Measurements from ENCODE around the gene MT1A.

MT1A gene

GRCh38 chr16:56632156-56632847, 6.2 kb upstream of the MT1A start, which contains the start of gene MT1M:
MT1M (plus strand) TSS chr16:56632659; CDS start chr16:56632732, 73 bp downstream.
- DNase-seq = no peak

DNA sequence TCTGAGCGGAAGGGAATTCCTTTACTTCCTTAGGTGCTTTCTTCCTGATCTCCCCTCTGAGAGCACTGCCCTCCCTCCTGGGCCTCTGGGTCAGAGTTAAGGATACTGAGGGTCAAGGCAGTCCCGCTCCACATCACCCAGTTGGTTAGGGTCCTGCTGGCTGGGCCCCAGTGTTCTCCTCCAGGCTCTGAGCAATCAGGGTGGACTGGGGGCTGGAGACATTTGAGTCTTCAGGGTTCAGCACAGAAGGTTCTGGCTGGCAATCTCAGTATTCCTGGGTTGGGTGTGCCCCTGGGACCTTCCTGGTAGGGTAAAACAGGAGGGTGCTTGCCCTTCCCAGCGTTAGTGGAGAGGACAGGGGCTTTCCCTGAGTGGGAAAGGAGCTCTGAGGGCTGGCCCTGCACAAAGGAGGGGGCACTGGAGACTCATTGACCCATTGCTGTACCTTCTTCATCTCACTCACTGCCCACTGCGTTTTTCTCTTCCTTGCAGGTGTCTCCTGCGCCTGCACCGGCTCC, 5.6 kb upstream of the MT1A start:
- DNase-seq = no peak

- no peak for DNase-seq
Measured at GRCh38 chr16:56633535-56633934, 4.9 kb upstream of the MT1A start.

DNA sequence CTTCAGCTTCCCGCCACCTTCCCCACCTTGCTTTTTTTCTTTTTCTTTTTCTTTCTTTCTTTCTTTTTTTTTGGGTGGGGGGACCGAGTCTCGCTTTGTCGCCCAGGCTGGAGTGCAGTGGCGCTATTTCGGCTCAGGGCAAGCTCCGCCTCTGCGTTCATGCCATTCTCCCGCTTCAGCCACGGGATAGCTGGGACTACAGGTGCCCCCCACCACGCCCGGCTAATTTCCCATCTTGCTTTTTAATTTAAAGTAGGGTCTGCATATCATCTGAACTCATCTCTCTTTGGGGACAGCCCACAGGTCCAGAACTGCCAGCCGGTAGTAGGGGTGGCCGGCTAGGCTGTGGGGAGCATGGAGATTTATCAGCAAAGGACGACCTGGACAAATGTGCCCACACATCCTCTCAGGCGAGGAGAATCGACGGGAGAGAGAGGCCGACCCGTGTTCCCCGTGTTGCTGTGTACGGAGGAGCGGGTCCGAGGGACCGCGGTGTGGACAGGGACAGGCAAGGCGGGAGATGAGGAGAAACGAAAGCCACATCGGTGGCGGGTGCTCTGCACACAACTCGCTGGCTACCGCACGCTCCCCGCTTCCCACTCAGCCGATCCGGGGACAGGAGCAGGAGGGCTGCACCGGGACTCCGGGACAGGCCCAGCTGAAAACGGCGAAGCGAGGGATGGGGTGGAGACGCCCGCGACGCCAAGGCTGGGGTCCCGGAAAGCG, 3.6 kb upstream of the MT1A start:
- no peak for DNase-seq

GRCh38 chr16:56635441-56635967, 3.0 kb upstream of the MT1A start:
- DNase-seq = no peak

DNA sequence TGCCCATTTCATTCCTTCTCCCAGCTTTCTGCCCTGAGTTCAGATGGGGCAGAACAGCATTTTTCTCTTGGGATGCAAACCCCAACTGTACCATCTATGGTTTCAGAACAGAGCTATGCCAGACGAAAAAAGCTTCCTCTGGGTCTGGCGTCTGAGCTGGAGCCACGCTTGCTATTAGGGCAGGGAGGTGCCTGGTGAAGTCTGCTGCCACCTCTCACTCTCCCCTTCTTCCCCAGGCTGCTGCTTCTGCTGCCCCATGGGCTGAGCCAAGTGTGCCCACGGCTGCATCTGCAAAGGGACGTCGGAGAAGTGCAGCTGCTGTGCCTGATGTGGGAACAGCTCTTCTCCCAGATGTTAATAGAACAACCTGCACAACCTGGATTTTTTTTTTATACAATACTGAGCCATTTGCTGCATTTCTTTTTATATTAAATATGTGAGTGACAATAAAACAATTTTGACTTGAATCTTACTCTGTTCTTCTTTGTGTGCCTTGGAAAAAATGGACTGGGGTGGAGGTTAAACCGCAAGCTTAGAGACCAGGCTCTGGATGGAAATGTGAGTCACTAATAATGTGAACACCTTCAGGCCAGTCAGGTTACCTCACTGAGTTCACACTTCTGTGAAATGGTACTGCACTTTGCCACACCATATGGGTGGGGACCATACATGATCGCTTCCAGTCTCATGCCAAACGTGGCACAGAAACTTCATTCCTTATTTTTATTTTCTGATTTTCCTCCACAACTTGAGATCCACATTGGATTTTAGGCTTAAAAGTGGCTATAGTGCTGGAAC, 1.7 kb upstream of the MT1A start:
- no peak for DNase-seq

DNA sequence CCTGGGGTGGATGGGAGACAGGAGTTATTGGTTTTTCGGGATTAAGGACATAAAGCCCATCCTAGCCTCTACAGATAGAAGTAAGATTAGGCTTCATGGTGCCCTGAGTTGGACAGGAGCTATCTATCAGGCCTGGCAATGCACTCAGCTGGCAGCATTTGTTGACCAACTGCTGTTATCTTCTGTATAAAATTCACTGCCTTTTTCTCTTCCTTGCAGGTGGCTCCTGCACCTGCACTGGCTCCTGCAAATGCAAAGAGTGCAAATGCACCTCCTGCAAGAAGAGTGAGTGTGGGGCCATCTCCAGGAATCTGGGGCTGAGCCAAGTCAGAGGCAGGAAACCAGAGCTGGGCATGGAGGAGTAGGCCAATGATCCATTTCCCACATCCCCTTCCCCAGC, 579 bp downstream of the MT1A start:
- DNase-seq = no peak

DNA sequence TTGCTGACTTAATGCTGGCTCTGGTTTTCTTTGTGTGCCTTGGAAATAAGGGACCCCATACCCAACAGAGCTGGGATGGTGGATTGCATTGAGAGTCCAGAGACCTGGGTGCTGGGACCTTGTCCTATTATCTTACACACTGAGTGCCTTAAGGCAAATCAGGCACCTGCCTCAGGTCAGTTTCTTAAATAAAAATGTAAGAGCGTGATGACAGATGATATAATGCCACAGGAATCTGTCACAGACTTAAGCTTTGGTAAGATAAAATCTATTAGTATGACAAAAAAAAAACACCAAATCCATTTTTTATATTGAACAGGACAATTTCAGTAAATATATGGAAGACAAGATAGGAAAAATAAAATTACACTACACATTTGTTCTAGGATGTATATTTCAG, 1.6 kb downstream of the MT1A start:
- no peak for DNase-seq

- DNase-seq = no peak
Measured at GRCh38 chr16:56641166-56641565, 2.7 kb downstream of the MT1A start.

DNA sequence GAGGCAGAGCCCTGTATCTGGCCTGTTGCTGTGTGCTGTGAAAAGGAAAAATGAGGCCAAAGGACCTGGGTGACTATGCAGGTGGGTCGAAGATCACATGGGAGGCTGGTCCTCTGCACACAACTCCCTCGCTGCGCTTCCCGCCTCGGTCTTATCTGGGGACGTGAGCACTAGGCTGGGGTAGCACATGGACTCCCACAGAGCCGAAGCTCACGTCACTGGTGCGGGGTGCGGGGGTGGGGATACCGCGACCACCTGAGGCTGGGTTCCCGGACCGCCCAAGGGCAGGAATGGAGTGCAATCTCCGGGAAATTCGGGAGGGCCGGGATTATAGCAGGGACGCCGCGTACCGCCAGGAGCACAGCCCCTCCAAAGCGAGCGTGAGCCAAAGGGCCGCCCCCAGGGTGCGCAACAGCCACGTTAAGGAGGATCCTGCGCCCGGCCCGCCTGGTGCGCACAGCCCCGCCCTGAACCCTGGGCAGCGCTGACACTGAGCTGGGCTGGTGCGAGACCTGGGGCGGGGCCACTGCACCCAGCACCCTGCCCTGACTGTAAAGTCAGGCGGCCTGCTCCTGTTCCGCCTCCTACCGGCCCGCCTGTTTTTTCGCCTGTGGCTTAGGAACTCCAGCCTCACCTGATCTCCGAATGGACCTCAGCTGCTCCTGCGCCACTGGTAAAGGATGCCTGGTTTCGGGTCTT, 4.8 kb downstream of the MT1A start:
- no peak for DNase-seq

DNA sequence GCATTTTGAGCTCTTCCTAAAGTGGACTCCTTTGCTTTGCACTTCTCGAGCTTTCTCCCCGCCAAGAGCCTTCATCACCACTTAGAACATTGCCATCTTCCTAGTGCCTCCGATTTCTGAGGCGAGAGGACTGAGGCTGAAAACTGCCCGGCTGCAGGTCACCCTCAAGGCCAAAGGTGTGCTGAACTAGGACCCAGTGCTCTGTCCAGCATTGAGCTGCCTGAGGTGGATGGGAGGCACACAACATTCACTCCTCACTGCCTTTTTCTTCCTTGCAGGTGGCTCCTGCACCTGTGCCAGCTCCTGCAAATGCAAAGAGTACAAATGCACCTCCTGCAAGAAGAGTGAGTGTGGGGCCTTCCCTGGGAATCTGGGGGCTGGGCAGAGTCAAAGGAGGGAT, 5.4 kb downstream of the MT1A start:
- no peak for DNase-seq

- DNase-seq = no peak
Measured at GRCh38 chr16:56645311-56645710, 6.8 kb downstream of the MT1A start.

- no peak for DNase-seq
Measured at GRCh38 chr16:56645838-56646237, 7.4 kb downstream of the MT1A start.

DNA sequence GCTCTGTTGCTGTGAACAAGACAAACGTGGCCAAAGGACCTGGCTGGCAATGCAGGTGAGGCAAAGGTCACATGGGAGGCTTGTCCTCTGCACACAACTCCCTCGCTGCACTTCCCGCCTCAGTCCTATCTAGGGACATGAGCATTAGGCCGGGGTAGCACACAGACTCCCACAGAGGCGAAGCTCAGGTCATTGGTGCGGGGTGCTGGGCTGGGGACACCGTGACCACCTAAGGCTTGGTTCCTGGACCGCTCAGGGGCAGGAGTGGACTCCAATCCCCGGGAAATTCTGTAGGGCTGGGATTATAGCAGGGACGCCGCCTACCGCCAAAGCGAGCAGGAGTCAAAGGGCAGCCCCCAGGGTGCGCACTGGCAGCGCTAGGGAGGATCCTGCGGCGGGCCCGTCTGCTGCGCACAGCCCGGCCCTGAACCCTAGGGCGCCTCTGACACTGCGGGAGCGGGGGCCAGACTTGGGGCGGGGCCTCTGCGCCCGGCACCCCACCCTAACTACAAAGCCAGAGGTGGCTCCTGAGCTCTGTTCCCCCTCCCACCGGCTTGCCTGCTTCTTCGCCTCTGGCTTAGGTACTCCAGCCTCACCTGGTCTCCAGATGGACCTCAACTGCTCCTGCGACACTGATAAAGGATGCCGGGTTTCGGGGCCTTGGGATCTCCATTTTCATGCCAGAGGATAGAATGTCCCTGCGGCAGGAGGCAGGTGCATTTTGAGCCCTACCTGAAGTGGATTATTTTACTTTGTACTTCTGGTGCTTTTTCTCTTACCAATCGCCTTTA, 9.4 kb downstream of the MT1A start:
- no peak for DNase-seq

- no peak for DNase-seq
Measured at GRCh38 chr16:56649271-56649670, 10.8 kb downstream of the MT1A start.

- DNase-seq = no peak
Measured at GRCh38 chr16:56649820-56650219, 11.4 kb downstream of the MT1A start.

DNA sequence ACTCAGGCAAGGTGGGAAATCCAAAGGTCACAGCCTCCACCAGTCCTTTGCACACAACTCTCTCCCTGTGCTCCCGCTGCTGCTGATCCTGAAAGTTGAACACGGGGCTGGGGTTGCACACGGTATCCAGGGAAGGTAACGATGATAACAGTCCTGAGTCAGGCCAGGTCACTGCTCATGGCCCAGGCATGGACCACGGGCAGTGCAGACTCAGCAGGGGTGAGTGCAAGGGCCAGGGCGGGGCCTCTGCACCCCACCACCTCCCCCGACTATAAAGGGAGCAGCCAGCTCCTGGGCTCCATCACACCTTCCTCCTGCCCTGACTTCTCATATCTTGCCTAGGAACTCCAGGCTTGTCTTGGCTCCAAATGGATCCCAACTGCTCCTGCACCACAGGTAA, 13.1 kb downstream of the MT1A start, which contains the start of gene MT1B:
MT1B (plus strand) TSS at position 301 of the 400 bp plus-strand sequence; CDS start at position 369, 68 bp downstream.
- DNase-seq = no peak

DNA sequence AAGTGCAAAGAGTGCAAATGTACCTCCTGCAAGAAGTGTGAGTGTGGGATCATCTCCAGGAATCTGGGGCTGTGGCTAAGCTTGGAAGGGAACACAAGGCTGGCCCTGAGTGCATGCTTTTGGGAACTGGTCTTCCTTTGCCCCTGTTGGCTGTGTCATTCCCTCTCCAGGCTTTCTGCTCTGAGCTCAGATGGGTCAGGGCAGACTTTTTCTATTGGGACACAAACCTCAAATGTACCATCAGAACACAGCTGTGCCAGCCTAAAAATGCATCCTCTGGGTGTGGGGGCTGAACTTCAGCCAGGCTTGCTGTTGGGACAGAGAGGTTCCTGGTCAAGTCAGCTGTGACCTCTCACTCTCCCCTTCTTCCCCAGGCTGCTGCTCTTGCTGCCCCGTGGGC, 14.1 kb downstream of the MT1A start:
- DNase-seq = no peak

DNA sequence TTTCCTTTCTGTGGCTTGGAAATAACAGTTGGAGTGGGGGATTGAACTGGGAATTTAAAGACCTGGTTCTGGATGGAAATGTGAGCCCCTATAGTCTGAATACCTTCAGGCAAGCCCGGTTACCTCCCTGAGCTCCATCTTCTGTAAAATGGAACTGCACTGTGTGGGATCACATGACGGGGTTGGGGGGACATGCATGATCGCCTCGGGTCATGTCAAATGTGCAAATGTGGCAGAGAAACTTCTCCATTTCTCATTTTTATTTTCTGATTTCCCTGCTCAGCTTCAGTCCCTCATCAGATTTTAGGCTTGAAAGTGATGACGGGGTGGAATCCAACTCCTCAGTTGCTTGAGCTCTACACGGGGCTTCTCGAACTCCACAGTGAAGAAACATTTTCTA, 14.8 kb downstream of the MT1A start:
- no peak for DNase-seq

- peak; percentile 13 for DNase-seq
Measured at GRCh38 chr16:56657555-56658326, 19.3 kb downstream of the MT1A start, which contains the start of gene MT1F. MT1F (plus strand) TSS chr16:56657959; CDS start chr16:56658059, 100 bp downstream.
